Mammary epithelial cell (primary cell): ENCODE measurements around the gene CFTR.

Source experiments
- CTCF ChIP-seq, 2 donors: IDR thresholded peaks in 1 of 2; conservative IDR thresholded peaks in 1 of 2; 2 replicates each; pipeline ENCODE4 v1.5.1; 2011 to 2012; ENCODE audit warnings: inconsistent platforms in 2 of 2, low read length in 2 of 2, mild to moderate bottlenecking in 2 of 2, control low read depth in 1 of 2, low read depth in 1 of 2; ENCODE audit not compliant: insufficient read depth in 1 of 2; ENCODE audit errors: extremely low read depth in 1 of 2
- EZH2 ChIP-seq: IDR thresholded peaks from 2 replicates; pipeline ENCODE4 v1.6.1; 2012; ENCODE audit warnings: low read length, inconsistent platforms, borderline replicate concordance

GRCh38 chr7:117640465-117640864, 160.6 kb downstream of the CFTR start:
- TF ChIP-seq CTCF (conservative IDR thresholded peaks at IDR 0.05 in 1 of 2, IDR thresholded peaks at IDR 0.05 in 1 of 2; ENCODE audit: extremely low read depth in 1 of 2, insufficient read depth in 1 of 2, low read depth in 1 of 2, low read length in 2 of 2), result no peak
- TF ChIP-seq EZH2, result no peak
